Measurements from ENCODE around the gene TTN. TPM values are rescaled to one million over a fixed set of nuclear protein-coding genes. Genes with fewer than 3 reads are reported as not detected.

The TTN gene
- total RNA-seq, 1 donor from 2014 or later: 2,803 TPM

DNA sequence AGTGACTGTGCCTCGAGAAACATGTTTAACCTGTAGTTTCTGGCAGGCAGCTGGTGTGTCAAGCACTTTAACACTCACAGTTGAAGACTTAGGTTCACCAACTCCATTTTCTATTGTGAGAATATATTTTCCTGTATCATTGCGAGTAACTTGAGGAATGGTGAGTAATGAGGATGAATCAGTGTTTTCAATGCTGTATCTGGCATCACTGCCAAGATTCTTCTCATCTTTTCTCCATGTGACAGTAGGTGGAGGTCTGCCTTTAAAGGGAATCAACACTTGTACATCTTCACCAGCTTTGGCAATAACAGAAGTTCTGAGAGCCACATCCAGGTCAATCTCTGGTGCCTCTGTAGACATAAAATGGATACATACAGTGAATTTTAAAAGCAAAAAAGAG, 254.2 kb downstream of the TTN start:
- no peak for DNase-seq
- Histone ChIP-seq H3K27ac (replicated peaks) (no peak overlapping the region), H3K27me3 (ENCODE audit: low read depth) (no peaks in the 10 kb centered on the region), H3K9me3 (replicated peaks) (no peaks in the 10 kb centered on the region), H3K4me3 (no peak overlapping the region), H3K4me1 (peaks cover 20% of the 10 kb centered on the region), H3K36me3 (peaks cover 99% of the 10 kb centered on the region)
- intact Hi-C loops (cut with micrococcal nuclease): no loop called here
- TF ChIP-seq, protein P1, sequence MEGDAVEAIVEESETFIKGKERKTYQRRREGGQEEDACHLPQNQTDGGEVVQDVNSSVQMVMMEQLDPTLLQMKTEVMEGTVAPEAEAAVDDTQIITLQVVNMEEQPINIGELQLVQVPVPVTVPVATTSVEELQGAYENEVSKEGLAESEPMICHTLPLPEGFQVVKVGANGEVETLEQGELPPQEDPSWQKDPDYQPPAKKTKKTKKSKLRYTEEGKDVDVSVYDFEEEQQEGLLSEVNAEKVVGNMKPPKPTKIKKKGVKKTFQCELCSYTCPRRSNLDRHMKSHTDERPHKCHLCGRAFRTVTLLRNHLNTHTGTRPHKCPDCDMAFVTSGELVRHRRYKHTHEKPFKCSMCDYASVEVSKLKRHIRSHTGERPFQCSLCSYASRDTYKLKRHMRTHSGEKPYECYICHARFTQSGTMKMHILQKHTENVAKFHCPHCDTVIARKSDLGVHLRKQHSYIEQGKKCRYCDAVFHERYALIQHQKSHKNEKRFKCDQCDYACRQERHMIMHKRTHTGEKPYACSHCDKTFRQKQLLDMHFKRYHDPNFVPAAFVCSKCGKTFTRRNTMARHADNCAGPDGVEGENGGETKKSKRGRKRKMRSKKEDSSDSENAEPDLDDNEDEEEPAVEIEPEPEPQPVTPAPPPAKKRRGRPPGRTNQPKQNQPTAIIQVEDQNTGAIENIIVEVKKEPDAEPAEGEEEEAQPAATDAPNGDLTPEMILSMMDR (IDR thresholded peaks at IDR 0.05; ENCODE audit: borderline replicate concordance): no peak

DNA sequence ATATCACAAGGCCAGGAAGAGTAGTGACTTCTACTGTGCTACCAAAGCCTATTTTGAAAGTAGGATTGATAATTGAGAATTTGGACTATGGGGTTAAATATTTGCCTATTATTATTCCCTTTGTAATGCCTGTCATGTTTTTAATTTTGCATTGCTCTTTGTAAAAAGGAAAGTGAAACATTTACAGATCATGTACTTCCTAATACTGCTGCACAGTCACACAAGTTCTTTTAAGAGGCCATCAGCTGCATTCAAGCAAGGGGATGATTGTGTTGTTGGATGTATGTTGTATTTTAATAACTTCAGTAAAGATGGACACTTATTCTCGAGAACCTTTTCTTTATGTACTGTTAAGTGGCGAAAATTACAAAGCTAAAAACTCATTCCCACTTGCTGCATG, 256.9 kb downstream of the TTN start:
- TF ChIP-seq, protein P1 (IDR thresholded peaks at IDR 0.05; ENCODE audit: borderline replicate concordance): no peak

DNA sequence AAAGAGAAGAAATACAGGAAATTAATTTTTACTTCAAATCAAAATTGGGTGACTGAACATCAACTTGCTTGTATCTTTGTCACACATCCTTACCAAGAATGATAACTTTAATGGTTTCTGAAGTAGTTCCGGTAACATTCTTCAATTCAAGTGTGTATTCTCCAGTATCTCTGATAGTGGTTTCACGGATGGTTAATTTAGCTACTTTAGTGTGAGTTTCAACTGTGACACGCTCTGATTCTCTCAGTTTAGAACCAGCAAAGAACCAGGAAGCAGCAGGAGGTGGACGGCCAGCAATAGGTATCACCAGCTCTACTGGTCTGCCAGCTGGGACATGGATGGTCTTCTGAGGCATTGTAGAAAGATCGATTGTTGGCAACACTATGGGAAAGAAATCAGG, 264.7 kb downstream of the TTN start:
- Histone ChIP-seq H3K9me3 (replicated peaks) (no peaks in the 10 kb centered on the region), H3K4me3 (no peak overlapping the region), H3K27ac (replicated peaks) (no peak overlapping the region), H3K4me1 (peaks cover 5% of the 10 kb centered on the region), H3K27me3 (ENCODE audit: low read depth) (no peaks in the 10 kb centered on the region), H3K36me3 (peaks cover 100% of the 10 kb centered on the region)
- DNase-seq: no peak
- intact Hi-C loops (cut with micrococcal nuclease): no loop called here
- TF ChIP-seq, protein P1 (IDR thresholded peaks at IDR 0.05; ENCODE audit: borderline replicate concordance): no peak

More for the DNA sequence above, 256.9 kb downstream of the TTN start:
- no peak overlapping the region for H3K27ac ChIP-seq (replicated peaks)
- H3K4me3 ChIP-seq: no peak overlapping the region
- no peaks in the 10 kb centered on the region for H3K9me3 ChIP-seq (replicated peaks)
- DNase-seq: no peak
- intact Hi-C loops (cut with micrococcal nuclease): no loop called here
- peaks cover 16% of the 10 kb centered on the region for H3K4me1 ChIP-seq
- peaks cover 100% of the 10 kb centered on the region for H3K36me3 ChIP-seq
- no peaks in the 10 kb centered on the region for H3K27me3 ChIP-seq (ENCODE audit: low read depth)

DNA sequence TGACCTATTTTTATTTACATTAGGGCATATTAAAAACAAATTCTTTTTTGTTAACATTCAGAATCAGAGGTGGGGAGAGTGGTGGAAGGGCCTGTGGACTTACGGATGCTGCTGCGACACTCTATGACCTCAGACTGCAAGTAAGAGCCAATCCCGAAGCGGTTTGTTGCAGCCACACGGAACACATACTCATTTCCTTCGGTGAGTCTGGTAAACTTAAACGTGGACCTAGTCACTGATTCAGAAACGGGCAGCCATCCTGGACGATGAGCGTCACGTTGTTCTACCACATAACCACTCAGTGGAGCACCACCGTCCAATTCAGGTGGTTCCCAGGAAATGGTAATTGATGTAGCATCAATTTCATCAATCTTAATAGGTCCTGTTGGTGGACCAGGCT, 265.1 kb downstream of the TTN start:
- no peaks in the 10 kb centered on the region for H3K9me3 ChIP-seq (replicated peaks)

DNA sequence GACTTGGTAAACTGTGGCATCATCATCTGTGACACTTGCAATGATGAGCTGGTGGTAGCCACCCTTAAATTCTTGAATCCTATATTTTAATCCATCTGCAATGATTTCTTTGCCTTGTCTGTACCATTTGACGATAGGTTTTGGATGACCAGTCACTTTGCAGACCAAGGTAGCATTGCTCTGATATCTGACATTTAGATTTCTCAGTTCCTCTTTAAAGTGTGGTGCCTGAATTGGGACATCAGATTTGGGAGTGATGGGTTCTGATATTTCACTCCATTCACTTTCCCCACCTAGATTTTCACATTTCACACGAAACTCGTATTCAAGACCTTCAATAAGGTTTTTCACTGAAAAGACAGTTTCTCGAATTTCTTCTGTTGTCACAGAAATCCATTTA, 271.2 kb downstream of the TTN start:
- Histone ChIP-seq H3K27ac (replicated peaks) (no peak overlapping the region), H3K36me3 (peaks cover 100% of the 10 kb centered on the region), H3K9me3 (replicated peaks) (no peaks in the 10 kb centered on the region), H3K4me1 (peaks cover 5% of the 10 kb centered on the region), H3K4me3 (no peak overlapping the region), H3K27me3 (ENCODE audit: low read depth) (no peaks in the 10 kb centered on the region)
- TF ChIP-seq, protein P1 (IDR thresholded peaks at IDR 0.05; ENCODE audit: borderline replicate concordance): no peak
- DNase-seq: no peak
- intact Hi-C loops (cut with micrococcal nuclease): no loop called here

More for the DNA sequence above, 265.1 kb downstream of the TTN start:
- no peak overlapping the region for H3K4me3 ChIP-seq
- intact Hi-C loops (cut with micrococcal nuclease): no loop called here
- DNase-seq: no peak
- H3K27ac ChIP-seq (replicated peaks): no peak overlapping the region
- H3K36me3 ChIP-seq: peaks cover 100% of the 10 kb centered on the region
- H3K4me1 ChIP-seq: peaks cover under 1% of the 10 kb centered on the region
- TF ChIP-seq, protein P1 (IDR thresholded peaks at IDR 0.05; ENCODE audit: borderline replicate concordance): no peak
- no peaks in the 10 kb centered on the region for H3K27me3 ChIP-seq (ENCODE audit: low read depth)

DNA sequence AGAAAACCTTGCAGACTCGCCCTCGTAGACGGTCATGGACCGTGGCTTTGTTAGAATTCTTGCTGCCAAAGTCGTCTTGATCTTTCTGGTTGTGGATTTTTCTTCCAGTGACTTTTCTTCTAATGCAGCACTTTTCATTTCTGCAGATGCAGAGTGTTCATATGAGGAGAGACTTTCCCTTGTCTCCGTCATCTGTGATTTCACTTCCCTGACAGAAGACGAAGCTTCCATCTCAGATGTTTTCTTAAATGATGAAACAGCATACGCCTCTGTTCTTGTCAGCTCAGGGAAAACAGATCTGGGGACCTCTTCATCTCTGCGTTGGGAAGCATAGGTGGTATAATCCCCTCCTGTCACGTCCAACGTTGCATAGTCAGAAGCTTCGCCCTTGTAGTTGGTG, 276.1 kb downstream of the TTN start:
- H3K27ac ChIP-seq (replicated peaks): peak overlapping the region; percentile 10

More for the DNA sequence above, 276.1 kb downstream of the TTN start:
- no peak for DNase-seq
- H3K9me3 ChIP-seq (replicated peaks): no peaks in the 10 kb centered on the region
- H3K36me3 ChIP-seq: peaks cover 100% of the 10 kb centered on the region
- H3K27me3 ChIP-seq (ENCODE audit: low read depth): no peaks in the 10 kb centered on the region
- H3K4me3 ChIP-seq: no peak overlapping the region
- intact Hi-C loops (cut with micrococcal nuclease): no loop called here
- TF ChIP-seq, protein P1 (IDR thresholded peaks at IDR 0.05; ENCODE audit: borderline replicate concordance): no peak
- peaks cover 21% of the 10 kb centered on the region for H3K4me1 ChIP-seq

Measured in left ventricle myocardium inferior (tissue), 1 donor.